HS-27A (cell line): Measurements from ENCODE around the gene RNF31.

ENCODE experiments used
- DNase-seq: peaks from one replicate; pipeline ENCODE4 v3.0.0-alpha.2; 2012; ENCODE audit warnings: low read depth, missing footprints

Gene RNF31

DNA sequence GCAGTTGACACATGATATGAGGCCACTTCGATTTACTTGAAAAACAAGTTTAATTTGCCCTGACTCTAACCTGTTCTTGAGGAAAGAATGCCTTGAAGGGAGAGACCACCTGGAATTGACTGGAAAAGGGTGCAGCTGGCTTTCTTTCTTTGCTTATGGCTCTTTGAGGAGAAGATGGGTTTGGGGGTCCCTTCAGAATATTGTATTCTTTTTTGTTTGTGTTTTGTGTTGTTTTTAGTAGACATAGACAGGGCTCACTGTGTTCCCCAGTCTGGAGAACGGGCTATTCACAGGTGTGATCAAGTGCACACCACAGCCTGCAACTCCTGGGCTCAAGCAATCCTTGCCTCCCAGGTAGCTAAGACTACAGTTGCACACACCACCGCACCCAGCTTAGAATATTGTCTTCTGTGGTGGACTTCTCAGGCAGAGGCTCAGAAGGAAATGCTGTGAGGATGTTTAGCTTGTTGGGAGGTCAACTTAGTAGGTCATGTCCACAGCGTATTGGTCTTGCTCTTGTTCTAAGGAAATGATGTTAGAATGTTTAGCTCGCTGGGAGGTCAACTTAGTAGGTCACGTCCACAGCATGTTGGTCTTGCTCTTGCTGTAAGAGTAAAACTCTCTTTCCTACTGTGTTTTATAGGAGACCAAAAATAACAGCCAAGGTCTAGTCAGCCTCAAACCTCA is 31.0 kb upstream of the RNF31 start:
- DNase-seq: no peak

DNA sequence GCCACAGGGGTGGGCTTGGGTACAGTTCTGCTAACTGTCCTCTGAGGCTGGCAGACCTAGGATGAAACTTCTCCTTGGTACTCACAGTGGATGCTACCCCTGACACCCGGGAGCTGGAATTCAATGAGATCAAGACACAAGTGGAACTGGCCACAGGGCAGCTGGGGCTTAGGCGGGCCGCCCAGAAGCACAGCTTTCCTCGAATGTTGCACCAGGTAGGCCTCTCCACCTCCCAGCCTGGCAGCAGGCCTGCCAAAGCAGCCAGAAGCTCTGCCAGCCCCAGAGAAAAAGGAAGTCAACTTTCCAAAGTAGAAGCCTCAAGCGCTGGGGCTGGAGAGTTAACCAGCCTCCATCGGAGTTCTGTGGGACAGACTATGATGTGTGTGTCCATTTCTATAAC is 30.1 kb upstream of the RNF31 start:
- DNase-seq: no peak

DNA sequence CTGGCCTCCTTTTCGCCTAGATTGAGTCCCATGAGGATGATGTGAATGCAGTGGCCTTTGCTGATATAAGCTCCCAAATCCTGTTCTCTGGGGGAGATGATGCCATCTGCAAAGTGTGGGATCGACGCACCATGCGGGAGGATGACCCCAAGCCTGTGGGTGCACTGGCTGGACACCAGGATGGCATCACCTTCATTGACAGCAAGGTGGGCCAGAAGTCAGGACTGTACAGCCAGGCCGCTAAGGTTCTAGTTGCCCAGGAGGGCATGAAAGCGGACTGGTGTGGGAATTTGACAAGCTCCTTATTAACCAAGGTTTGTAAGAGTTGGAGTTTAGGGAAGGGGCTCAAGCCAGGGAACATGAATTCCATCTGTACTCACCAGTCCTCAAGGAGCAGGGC is 27.6 kb upstream of the RNF31 start:
- no peak for DNase-seq

DNA sequence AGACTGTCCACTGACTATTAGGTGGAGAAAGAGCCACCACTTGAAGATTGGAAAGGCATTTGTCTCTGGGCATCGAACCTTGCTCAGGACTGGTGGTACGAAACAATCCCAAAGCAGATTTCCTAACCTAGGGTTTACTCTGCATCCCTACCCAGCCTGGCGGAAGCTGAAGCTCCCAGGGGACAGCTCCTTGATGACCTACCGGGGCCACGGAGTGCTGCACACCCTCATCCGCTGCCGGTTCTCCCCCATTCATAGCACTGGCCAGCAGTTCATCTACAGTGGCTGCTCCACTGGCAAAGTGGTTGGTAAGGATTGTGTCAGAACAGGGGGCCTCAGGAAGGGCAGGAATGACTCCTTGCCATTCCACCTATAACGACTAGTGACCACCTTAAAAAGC is 26.1 kb upstream of the RNF31 start:
- no peak for DNase-seq

DNA sequence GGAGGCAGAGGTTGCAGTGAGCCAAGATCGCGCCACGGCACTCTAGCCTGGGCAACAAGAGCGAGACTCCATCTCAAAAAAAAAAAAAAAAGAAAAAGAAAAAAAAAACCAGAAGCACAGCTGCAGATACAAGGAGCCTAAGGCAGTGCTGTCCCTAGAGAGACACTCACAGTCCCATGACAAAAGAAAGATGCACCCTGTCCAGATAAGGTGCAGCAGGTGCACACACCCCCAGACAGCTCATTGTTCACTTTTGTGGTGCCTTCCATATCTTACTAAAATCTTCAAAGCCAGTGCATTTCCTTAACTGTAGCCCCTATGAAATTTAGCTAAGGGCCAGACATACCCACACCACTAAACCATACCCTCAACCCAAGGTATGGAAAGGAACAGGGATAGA is 24.9 kb upstream of the RNF31 start:
- no peak for DNase-seq

DNA sequence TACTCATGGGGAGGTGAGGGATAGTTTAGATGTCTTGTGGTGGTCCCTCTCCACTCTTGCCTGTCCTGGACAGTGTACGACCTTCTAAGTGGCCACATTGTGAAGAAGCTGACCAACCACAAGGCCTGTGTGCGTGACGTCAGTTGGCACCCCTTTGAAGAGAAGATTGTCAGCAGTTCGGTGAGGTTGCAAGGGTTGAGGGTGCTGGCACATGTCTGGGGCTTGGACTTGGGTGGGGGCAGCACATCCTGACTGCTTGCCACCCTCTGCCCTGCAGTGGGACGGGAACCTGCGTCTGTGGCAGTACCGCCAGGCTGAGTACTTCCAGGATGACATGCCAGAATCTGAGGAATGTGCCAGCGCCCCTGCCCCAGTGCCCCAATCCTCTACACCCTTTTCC is 24.4 kb upstream of the RNF31 start:
- no peak for DNase-seq

DNA sequence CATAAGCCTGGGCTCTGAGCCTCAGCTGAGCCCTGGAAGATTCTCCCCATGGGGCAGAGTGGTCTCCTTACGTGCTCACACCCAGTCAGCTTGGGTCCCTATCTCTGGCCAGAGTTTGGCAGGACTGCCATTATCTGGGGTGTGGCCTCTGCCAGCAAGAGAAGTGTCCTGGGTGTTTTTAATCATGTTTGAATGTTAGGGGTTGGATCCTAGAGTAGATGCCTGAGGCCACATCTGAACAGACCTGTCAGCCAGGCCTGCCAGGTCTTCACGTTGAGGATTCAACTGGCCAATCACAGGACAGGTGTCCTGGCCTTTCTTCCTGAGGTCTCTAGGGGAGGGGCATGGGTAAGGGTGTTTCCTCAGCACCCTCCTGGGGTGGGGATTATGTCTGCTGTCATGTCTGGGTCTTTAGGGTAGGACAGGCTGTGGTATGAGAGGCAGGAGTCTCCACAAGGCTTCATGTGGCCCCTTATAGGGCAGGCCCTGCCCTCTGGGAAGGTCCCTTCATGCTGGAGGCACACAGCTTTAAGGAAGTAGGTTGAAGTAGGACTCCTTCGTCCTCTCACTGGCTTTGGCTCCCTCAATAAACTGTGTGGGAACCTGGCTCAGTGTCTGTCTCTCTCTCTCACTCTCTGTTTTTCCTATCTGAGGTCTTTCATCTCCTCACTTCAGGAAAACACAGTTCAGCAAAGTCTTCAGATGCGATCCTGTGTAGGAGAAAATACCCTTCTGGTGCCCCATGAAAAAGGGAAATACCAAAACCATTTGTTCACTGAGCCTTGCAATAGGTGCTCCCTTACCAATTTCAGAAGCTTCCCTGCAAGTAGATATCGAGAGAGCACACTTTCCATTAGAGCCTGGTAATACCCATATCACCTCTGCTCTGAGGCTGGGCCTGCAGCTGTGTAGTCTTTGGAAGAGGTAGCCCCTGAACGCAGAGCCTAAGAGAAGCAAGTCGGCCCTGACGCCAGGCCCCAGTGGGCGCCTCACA is 23.6 kb upstream of the RNF31 start:
- DNase-seq: no peak

DNA sequence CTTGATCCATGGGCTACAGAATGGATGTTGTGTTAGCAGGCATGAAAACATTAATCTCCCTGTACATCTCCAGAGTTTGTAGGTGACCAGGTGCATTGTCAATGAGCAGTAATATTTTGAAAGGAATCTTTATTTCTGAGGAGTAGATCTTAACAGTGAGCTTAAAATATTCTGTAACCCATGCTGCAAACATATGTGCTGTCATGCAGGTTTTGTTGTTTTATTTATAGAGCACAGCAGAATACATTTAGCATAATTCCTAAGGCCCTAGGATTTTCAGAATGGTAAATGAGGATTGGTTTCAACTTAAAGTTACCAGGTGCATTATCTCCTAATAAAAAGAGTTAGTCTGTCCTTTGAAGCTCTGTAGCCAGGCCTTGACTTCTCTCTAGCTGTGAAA is 20.4 kb upstream of the RNF31 start:
- DNase-seq: no peak

DNA sequence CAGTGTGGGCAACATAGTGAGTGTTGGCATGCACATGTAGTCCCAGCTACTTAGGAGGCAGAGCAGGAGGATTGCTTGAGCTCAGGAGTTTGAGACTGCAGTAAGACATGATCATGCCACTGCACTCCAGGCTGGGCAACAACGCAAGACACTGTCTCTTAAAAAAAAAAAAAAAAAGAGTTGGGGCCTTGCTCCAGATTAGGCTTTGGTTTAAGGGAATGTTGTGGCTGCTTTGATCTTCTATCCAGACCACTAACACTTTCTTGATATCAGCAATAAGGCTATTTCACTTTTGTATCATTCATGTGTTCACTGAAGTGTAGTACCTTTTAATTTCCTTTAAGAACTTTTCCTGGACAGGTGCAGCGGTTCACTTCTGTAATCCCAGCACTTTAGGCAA is 19.6 kb upstream of the RNF31 start:
- no peak for DNase-seq

DNA sequence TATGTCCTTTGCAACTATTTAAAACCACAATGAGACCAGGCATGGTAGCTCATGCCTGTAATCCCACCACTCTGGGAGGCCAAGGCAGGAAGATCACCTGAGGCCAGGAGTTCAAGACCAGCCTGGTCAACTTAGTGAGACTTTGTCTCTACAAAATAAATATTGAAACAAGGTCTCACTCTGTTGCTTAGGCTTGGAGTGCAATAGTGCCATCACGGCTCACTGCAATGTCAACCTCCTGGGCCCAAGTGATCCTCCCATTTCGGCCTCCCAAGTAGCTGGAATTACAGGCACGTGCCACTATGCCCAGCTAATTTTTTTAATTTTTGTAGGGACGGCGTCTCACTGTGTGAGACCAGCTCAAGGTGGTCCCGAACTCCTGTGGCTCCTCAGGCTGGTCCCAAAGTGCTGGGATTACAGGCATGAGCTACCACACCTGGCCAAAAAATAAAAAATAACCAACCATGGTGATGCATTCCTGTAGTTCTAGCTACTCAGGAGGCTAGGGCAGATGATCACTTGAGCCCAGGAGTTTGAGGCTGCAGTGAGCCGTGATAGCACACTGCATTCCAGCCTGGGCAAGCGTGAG is 17.8 kb upstream of the RNF31 start:
- DNase-seq: no peak

DNA sequence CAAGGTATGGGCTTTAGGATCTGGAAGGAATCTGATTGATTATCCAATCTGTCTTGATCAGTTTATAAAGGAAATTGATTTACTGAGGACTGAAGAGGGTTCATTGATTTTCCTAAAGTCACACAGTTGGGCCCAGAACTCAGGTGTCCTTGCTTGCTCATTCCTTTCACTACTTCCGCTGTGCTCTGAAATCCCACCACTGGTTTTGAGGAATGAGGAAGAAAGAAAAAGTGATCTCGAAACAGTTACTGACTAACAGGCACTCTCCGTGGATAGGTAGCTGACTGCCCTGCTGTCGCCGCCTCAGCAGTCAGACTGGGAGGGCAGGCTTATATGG is 16.9 kb upstream of the RNF31 start, which contains the start of gene FITM1:
Gene FITM1, plus strand, starts transcription at position 280 of the 337 bp plus-strand sequence. CDS start 905 bp downstream, outside the sequence.
- no peak for DNase-seq

DNA sequence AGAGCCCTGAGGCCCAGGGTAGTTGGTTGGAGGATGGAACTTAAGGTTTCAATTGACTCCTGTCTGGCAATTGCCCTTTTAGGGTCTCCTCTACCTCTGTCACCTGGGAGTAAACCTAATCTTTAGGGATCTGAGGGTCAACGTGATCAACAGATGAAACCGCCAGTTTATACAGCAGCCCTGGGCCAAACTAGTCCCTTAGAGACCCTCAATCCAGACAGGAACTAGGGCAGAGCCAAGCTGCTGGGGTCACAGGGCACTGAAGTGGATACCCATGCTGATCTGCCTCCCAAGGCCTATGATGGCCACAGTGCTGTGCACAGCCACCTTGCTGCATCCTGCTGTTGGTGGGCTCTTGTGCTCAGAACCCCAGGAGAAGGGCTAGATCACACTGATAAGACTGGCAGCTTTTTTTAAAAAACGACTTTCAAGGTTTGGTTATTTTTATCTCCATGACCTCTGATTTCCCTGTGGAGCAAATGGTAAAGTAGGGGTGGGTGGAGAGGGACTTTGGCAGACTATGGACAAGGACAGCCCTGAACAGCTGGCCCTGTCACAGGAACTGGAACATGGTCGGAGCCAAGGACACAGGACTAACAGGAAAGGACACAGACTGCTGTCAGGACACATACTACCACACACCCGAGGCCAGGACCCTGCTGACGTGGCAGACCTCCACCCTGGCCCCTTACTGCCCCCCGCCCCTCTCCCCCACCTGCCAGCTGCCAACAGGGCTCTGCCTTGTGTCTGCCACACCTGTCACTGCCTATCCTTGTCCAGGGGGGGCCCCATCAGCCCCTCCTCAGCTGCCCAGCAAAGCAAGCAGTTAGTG is 16.4 kb upstream of the RNF31 start:
- DNase-seq: no peak

DNA sequence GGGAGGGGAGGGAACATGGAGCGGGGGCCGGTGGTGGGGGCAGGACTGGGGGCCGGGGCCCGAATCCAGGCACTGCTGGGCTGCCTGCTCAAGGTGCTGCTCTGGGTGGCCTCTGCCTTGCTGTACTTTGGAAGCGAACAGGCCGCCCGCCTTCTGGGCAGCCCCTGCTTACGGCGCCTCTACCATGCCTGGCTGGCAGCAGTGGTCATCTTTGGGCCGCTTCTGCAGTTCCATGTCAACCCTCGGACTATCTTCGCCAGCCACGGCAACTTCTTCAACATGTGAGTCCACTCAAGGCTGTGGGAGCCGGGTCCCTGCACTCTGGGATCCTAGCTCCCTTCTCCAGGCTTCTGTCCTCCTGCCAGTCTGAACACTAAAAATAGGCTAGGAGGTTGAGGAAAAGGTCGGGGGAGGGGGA is 15.7 kb upstream of the RNF31 start:
- DNase-seq: no peak

DNA sequence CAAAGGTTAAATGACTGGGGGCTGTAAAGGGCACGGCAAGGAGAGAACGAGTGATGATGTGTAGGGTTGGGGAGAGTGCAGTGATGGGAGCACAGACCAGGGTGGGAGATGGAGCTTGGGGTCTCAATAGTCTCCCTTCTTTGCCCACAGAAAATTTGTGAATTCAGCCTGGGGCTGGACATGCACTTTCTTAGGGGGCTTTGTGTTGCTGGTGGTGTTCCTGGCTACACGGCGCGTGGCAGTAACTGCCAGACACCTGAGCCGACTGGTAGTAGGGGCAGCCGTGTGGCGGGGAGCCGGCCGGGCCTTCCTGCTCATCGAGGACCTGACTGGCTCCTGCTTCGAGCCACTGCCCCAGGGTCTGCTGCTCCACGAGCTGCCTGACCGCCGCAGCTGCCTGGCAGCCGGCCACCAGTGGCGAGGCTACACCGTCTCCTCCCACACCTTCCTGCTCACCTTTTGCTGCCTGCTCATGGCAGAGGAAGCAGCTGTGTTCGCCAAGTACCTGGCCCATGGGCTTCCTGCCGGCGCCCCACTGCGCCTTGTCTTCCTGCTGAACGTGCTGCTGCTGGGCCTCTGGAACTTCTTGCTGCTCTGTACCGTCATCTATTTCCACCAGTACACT is 15.1 kb upstream of the RNF31 start:
- no peak for DNase-seq

DNA sequence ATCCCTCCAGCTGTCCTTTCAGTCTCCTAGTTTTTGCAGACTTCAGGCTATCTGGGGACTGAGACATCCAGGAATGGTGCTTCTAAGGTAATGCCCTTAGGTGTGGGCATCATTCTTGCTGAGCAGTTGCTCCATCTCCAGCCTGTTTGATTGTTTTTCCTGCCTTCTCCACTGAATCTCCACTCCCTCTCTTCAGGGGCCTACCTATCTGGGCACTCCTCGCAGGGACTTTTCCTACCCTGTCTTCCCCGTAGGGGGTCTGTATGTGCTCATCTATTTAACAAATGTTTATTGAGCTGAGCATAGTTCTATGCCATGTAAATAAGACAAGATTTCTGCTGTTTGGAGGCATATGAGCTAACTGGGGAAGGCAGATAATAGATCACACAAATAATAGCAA is 14.3 kb upstream of the RNF31 start:
- no peak for DNase-seq

DNA sequence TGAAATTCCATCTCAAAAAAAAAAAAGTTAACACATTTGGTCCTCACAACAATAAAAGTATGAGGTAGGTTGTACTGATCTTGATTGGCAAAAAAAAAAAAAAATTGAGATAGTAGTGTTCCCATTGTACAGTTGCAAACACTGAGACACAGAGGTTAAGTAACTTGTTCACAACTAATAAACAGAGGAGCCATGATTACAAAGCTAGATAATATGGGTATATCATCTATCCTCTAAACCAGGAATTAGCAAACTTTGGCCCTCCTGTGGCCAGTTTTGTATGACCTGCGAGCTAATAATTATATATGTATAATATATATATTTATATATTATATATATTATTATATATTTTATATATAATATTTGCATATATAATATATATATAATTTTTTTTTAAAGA is 13.6 kb upstream of the RNF31 start:
- DNase-seq: no peak

DNA sequence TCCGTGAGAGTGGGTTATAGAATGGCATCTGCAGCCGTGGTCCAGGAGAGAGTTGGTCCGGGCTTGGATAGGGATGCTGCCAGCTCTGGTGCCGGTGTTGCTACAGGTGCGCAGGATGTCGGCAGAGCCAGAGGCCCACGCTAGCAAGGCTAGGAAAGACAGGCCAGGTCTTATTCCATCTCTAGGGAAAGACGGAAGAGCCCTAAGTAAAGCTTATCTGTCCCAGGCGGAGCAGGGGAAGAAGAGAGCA is 11.8 kb upstream of the RNF31 start:
- no peak for DNase-seq

DNA sequence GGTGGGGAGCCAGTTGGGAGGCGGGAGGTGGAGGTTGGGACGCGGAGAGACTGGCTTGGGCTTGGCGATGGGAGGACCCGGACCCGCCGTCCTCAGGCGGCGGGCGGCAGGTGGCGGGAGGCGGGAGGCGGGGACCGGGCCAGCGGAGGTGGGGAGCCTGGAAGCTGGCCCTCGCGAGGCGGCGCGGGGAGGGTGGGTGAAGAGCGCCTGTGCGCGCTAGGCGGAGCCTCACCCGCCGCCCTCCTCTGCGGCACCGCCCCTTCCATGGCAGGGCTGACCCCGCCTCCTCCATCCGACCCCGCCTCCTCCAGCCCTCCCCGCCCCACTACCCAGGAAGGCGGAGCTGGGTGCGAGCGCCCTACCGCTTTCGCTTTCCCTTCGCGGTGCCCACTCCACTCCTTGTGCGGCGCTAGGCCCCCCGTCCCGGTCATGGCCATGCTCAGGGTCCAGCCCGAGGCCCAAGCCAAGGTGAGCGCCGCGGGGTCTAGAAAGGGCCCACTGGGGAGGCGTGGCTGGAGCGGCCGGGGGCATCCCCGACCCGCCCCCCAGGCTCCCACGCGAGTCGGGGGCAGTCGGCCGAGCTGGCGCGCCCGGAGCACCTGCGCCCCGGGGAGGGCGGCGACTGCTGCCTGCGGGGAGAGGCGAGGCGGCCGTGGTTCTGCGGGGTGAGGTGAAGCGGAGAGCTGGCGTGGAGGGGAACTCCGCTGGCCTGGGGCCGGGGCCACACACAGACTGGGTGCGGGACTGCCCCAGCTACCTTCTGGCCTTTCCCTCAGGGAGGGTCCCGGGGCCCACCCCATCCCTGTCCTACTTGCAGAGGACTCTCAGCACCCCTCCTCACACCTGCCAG is 11.2 kb upstream of the RNF31 start, which contains the start of gene PSME1:
Gene PSME1, plus strand, starts transcription at position 361 of the 850 bp plus-strand sequence. Its CDS starts 69 bp downstream, at position 430.
- peak; percentile 63 for DNase-seq

DNA sequence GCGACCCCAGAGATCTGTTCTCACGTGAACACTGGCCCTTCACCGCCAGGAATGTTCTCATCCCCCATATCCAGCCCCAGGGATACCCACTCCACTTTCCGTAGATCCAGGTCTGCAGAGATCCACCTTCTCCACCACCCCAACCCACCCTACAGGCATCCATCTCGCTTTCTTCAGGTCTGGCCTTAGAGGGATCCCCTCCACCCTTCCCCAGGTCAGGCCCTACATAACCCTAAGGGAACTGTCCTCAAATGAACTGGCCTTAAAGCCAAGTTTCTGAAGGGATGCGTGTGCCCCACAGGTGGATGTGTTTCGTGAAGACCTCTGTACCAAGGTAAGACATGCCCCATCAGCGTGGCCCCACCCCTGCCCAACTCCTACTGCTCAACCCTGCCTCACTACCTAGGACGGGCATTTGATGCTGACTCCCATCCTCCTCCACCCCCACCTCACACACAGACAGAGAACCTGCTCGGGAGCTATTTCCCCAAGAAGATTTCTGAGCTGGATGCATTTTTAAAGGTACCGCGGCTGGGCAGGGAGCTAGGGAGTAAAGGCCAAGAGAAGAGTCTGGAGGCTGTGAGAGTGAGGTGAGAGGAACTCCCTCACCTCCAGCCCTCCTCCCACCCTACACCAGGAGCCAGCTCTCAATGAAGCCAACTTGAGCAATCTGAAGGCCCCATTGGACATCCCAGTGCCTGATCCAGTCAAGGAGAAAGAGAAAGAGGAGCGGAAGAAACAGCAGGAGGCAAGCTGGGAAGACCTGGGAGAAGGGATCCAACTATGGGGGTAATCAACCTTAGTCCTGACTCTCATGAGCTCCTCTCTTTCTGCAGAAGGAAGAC is 10.4 kb upstream of the RNF31 start:
- DNase-seq: no peak
